NCI-H1092 treated with DMSO at 0.1 percent for 48 hours (cell line): ENCODE data around the gene ANKRD62.
"Not testable (repeated sequence)": the region's sequence is repeated elsewhere in the genome, so short reads cannot be mapped to it uniquely, and the experiment has no call there.

Source experiments
- DNase-seq: peaks from one replicate; lab custom pipeline; 2025; lab: John Stamatoyannopoulos, UW

ANKRD62 gene

DNA sequence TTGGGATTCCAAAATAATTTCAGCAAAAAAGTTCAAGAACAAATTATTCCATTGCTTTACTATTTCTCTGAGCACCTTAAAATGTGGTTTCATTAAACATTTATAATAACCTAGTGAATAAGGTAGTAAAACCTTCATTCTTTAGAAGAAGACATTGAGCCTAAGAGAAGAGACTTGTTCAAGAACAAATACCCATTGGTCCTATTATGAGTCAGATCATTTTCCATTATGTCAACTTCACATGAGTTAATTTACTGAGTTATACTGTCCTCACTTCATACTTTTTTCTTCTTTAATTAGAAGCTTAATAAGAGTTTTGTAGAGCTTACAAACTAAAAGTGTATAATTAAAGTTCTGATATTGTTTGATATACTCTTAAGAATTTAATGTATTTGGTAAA is 5.5 kb downstream of the ANKRD62 start:
- no peak for DNase-seq

DNA sequence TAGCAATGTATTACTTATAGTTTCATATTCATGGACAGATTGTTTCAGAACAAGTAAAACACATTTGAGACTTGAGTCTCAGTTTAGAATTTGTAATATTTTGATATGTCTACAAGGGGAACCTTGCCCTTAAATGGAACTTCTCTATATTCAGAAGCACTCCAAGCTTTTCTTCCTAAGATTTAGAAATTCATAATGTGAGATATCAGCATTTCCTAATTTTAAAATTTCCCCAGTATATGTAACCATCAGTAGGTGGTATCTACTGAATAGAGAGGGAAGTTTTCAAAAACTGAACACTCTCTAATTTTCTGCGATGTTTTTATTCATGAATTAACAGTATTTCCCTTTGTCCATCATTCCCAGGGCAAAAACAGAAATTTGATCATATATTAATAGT is 7.6 kb downstream of the ANKRD62 start:
- DNase-seq = no peak

GRCh38 chr18:12102136-12102842 is 8.6 kb downstream of the ANKRD62 start:
- peak; percentile 79 for DNase-seq

DNA sequence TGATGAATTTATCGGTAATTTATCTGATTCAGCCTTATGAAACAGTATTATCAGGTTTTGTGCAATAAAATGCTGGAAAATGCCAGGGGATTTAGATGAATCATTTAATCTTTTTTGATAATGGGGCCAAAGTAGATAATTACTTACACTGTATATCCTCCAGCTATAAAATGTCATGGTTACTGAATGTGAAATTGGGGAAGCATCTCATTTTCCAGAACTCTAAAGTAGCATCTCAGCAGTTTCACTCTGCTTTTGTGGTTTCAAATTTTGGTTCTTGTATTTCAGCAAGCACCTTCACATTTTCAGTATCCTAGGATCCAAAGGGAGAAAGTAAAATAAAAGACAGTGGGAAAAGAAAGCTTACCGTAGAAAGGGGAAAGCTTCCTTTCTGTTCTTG is 12.8 kb downstream of the ANKRD62 start:
- DNase-seq = no peak

DNA sequence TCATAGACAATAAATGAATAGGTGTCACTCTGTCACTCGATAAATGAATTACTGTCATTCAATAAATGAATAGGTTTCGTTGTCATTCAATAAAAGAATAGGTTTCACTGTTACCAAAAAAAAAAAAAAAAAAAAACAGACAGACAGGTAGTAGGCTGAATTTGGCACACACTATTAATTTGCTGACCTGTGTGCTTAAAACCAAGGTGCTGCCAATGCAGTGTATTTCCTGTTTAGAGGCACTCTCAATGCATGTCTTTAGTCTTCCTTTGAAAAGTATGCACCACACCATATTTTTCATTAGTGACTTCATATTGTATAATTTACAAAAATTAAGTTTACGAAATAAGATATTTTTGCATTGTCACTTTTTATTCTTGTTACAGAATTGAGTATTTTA is 16.2 kb downstream of the ANKRD62 start:
- DNase-seq = no peak

GRCh38 chr18:12113999-12114646 is 20.5 kb downstream of the ANKRD62 start:
- DNase-seq = no peak

DNA sequence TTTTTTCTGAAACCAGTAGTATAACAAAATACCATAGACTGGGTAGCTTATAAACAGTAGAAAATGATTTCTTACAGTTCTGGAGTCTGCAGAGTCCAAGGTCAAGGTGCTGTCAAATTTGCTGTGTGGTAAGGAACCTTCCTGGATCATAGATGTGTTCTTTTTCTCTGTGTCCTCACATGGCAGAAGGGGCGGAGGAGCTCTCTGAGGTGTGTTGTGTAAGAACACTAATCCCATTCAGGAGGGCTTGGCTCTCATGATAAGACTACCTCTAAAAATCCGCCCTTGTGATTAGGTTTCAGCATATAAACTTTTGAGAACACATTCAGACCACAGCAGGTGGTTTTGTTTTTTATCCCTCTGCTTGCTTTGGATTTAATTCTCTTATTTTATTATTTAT is 25.7 kb downstream of the ANKRD62 start:
- no peak for DNase-seq

- no peak for DNase-seq
Observed at GRCh38 chr18:12121175-12122042, 27.8 kb downstream of the ANKRD62 start.

DNA sequence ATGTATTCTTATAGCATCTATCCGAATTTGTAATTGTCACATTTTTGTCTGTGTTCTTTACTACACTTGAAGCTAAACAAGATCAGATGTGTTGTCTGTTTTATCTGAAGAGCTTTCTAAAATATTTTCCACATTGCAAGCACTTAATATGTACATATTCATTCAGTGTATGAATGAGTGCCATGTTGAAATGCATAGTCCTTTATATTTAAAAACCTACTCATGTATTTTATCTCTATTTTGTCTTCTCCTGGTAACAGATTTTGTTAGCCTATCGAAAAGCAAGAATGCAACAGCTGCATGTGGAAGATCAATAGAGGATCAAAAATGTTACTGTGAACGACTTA is 28.4 kb downstream of the ANKRD62 start:
- DNase-seq = not testable (repeated sequence)

DNA sequence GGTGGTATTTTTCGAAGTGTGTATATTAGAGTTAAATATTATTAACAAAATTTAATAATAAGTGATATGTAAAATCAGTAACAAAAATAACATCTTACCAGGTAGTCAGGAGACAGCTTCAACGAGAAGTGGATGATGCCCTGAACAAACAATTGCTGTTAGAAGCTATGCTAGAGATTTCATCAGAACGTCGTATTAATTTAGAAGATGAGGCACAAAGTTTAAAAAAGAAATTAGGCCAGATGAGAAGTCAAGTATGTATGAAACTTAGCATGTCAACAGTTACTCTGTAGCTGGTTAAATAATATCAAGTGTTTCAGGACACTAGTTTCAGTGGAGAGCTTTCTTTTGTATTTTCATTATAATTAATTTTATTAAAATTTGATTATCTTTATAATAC is 34.0 kb downstream of the ANKRD62 start:
- not testable (repeated sequence) for DNase-seq

- DNase-seq = not testable (repeated sequence)
Observed at GRCh38 chr18:12138831-12139230, 45.2 kb downstream of the ANKRD62 start.

GRCh38 chr18:12140866-12141265 is 47.2 kb downstream of the ANKRD62 start:
- DNase-seq = not testable (repeated sequence)

DNA sequence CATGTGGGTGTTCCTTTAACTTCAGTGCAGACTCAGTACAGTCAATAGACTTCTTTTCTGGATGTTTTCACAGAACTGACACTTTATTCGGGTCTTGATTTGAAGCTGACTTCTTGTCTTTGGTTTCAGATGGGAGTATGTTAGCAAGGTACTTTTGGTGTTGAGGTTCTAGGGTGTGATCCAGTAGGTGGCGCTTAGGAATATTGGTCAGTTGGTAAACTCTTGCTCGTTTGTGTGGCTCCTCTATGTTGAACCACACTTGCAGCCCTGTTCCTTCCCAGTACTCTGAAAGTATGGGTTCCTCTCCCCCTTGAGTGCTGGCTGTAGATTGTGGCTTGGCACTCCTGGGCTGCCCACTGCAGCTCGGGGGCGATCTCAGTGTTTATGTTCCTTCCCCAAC is 48.1 kb downstream of the ANKRD62 start:
- not testable (repeated sequence) for DNase-seq

DNA sequence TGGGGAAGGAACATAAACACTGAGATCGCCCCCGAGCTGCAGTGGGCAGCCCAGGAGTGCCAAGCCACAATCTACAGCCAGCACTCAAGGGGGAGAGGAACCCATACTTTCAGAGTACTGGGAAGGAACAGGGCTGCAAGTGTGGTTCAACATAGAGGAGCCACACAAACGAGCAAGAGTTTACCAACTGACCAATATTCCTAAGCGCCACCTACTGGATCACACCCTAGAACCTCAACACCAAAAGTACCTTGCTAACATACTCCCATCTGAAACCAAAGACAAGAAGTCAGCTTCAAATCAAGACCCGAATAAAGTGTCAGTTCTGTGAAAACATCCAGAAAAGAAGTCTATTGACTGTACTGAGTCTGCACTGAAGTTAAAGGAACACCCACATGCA is 55.8 kb downstream of the ANKRD62 start:
- DNase-seq = not testable (repeated sequence)

GRCh38 chr18:12154361-12154760 is 60.7 kb downstream of the ANKRD62 start:
- no peak for DNase-seq

DNA sequence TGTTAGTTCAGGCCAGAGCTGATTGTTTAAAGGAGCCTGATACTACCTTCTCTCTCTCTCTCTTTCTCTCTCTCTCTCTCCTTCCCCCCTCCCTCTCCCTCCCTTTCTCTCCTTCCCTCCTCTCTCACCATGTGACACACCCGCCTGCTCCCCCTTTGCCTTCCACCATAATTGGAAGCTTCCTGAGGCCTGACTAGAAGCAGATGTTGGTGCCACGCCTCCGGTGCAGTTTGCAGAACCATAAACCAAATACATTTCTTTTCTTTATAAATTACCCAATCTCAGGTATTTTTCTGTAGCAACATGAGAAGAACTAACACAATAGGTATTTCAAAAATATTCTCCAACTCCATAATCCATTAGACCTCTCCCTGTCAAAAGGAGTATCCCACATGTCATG is 62.4 kb downstream of the ANKRD62 start:
- DNase-seq = no peak

GRCh38 chr18:12159446-12159845 is 65.8 kb downstream of the ANKRD62 start:
- no peak for DNase-seq

DNA sequence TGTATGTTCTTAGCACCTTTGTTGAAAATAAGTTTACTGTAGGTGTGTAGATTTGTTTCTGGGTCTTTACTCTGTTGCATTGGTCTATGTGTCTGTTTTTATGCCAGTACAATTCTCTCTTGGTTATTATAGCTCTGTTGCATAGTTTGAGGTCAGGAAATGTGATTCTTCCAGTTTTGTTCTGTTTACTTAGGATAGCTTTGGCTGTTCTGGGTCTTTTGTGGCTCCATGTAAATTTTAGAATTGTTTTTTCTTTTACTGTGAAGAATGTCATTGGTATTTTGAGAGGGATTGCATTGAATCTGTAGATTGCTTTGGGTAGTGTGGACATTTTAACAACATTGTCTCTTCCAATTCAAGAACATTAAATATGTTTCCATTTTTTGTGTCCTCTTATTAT is 69.1 kb downstream of the ANKRD62 start:
- DNase-seq = no peak

GRCh38 chr18:12165038-12165768 is 71.6 kb downstream of the ANKRD62 start:
- DNase-seq = no peak
